ENCODE measurements around the gene PODXL2.

PODXL2 gene

GRCh38 chr3:127660621-127661251 lies 31.8 kb downstream of the PODXL2 start:
- DNase-seq, result no peak

GRCh38 chr3:127661600-127661999 lies 32.6 kb downstream of the PODXL2 start:
- no peak for DNase-seq

DNA sequence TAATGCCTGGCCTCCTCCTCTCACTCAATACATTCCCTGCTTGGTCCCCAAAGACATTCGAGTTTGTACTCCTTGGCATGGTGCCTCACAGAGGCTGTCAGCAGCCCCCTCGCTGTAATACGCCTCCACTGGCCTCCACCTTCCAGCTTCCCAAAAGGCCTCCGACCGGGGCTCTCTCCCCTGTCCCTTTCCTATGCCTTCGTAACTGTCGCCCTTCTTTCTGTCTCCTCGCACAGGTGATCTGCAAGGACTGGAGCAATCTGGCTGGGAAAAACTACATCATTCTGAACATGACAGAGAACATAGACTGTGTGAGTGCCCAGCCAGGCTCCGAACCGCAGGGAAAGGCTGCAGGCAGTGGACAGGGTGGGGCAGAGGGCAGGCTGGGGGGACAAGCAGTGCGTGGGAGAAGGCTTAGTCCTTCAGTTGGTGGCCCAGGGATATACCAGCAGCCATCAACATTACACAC lies 33.0 kb downstream of the PODXL2 start:
- DNase-seq, result no peak

GRCh38 chr3:127663151-127663550 lies 34.2 kb downstream of the PODXL2 start:
- DNase-seq, result no peak

DNA sequence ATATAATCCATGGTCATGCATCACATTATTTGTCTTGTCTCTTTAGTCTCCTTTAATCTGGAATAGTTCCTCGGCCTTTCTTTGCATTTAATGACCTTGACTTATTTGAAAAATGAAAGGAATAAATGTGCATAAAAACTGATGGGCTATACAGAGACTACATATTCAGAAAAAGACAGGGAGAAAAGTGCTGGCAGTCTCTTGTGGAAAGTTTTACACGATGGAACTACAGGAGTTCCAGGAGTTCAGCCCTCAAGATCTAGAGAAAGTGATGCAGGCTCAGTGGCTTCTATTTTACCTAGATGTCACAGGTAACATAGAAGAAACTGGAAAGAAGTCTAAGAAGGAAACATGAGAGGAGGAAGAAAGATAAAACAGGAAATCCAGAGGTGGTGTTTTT lies 36.2 kb downstream of the PODXL2 start:
- DNase-seq, result no peak

- DNase-seq, result no peak
These were observed 36.6 kb downstream of the PODXL2 start for GRCh38 chr3:127665586-127665985.

DNA sequence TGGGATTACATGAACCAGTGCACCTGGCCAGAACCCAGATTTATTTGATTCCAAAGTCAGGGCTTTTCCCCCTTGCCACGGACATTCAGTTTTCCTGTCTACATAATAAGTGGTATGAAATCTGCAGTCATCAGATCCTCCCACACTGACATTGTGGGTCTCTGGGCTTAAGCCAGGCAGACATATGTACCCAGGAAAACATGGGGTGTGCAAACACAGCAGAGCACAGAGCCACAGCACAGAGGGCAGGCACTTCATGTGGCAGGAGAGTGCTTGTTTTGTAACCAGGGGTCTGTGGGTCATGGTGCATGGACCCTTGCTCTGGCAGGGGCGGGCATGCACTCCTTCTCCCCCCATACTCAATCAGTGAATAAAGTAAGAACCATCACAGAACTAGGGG lies 37.7 kb downstream of the PODXL2 start:
- DNase-seq, result no peak

GRCh38 chr3:127667119-127667681 lies 38.2 kb downstream of the PODXL2 start:
- no peak for DNase-seq

DNA sequence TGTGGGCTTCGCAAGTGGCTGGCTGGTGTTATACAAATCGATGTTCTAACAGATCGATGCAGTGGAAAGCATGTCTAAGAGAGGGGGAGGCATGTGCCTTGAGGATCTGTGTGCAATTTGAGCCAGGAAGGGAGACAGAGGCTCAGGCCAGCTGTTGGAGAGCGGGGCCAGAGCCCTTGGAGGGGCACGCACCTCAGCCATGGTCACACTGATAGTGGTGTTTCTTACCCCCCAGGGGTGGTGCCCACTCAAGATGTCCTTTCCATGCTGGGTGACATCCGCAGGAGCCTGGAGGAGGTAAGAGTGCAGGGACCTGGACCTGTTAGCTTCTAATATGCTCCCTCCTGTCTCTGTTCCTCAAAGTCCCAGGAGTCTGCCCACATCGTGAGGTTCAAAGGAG lies 39.9 kb downstream of the PODXL2 start:
- no peak for DNase-seq

GRCh38 chr3:127669541-127670228 lies 40.7 kb downstream of the PODXL2 start:
- DNase-seq, result no peak

GRCh38 chr3:127670229-127670559 lies 41.2 kb downstream of the PODXL2 start:
- no peak for DNase-seq

GRCh38 chr3:127670761-127671522 lies 42.0 kb downstream of the PODXL2 start:
- DNase-seq, result no peak

DNA sequence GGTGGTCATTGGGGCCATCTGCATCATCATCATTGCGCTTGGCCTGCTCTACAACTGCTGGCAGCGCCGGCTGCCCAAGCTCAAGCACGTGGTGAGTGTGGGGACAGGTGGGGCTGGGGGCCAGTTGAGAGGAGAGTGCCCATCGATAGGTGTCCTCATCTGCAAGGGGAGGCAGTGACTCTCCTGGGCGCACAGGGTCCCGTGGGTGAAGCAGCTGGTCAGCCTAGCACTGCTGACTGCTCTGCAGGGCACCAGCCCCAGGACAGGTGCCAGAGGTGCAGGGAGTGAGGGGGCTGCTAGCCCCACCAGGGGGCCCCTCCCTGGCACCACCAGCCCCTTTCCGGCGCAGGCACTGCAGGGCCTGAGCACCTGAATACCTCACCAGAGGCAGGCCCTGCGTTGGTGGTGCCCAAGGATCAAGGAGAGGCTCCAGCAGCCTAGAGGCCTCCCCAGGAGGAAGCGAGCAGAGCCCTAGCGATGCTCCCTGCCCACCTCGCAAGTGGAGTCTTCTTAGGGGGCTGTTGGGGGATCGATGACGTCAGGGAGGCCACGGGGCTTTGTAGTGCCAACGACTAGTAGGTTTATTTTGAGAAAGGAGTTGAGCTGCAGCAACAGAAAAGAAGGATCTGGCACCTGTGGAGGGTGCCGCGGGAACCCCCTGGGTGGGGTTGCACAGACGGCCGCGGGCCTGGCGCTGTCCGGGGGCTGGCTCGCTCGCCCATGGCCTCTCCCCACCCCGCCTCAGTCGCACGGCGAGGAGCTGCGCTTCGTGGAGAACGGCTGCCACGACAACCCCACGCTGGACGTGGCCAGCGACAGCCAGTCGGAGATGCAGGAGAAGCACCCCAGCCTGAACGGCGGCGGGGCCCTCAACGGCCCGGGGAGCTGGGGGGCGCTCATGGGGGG lies 42.8 kb downstream of the PODXL2 start:
- DNase-seq, result peak; percentile 26

GRCh38 chr3:127672429-127673190 lies 43.6 kb downstream of the PODXL2 start, which contains the start of gene ABTB1:
ABTB1 (plus strand) TSS chr3:127672952; CDS start chr3:127673026, 74 bp downstream.
- DNase-seq, result peak; percentile 88

DNA sequence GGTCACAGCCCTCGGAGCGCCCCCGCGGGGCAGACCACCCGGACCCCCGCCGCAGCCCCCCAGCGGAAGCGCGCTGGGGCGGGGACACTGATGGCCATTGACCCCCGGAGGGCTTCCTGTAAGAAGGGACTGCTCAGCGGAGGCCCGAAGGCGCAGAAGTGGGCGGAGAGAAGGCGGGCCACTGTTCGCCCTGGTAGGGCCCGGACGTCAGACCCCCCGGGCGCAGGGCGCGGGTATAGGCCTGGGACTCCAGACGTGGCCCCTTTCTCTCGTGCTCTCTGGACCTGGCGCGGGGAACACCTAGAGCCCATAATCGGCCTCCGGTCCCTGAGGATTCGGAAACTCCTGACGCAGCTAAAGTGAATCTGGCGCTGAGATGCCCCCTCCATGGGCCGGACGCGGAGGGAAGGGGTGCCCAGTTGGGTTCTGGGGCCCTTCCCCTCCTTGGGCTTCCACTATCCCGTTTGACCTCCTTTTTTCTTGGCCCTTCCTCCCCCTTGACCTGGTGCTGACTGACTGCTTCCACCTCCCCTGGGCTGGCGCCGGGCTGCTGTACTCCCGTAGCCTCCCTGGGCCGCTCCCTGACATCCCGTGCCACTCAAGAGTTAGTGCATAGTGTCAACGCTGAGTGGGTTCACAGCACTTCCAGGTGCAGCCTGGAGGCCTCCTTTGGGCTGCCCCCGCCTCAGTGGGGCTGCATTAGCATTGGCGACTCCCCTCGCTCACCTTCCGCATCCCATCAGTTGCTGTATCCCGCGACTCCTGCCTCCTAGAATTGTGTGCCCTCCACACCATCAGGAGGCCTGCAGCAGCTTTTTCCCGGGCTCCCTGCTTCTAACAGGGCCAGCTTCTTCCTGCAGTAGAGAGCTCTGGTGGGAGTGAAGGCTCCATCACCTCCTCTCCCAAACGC lies 44.5 kb downstream of the PODXL2 start:
- peak; percentile 25 for DNase-seq

GRCh38 chr3:127674101-127674721 lies 45.2 kb downstream of the PODXL2 start:
- DNase-seq, result no peak

GRCh38 chr3:127674790-127675189 lies 45.8 kb downstream of the PODXL2 start:
- no peak for DNase-seq

DNA sequence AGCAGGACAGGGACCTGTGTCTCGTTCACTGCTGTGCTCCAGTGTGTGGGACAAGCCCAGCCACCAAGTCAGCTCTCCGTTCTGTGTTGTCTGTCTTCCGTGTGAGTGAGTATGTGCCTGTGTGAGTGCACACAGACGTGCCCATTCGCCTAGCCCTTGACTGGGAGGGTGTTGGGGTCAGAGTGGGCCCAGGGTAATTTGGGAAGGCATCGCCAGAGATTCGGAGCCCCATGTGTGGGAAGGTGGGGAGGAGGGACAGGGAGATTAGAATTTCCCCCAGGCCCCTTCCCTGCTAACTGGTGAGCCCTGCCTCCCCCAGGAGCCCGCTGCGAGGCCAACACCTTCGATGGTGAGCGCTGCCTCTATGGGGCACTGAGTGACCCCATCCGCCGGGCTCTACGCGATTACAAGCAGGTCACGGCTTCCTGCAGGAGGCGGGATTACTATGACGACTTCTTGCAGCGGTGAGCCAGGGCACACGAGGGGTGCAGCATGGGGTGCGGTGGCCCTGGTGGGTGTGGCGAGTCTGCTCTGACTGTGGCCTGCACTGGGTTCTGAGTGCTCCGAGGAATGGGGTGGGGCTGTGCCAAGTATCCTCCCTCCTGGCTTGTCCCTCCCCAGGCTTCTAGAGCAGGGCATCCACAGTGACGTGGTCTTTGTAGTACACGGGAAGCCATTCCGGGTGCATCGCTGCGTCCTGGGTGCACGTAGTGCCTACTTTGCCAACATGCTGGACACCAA lies 46.8 kb downstream of the PODXL2 start:
- no peak for DNase-seq

DNA sequence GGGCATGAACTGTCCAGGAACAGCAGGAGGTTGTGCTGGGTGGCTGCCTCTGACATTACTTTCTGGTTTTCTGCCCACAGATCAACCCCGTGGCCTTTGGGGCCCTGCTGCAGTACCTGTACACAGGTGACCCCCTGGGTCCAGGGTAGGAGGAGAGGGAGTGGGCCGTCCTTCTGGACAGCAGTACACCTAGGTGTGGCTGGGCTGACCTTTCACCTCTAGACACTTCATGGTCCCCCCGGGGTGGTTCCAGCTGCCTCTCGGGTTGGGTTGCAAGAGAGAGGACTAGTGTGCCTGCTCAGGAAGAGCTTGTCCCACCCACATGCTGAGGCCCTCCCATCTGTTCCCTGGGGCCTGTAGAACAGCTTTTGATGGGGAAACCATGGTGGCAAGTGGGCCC lies 47.5 kb downstream of the PODXL2 start:
- DNase-seq, result no peak
